ENCODE measurements around the gene ABHD6. TPM values are rescaled to one million over a fixed set of nuclear protein-coding genes. Genes with fewer than 3 reads are reported as not detected.

The ABHD6 gene
- total and polyA plus RNA-seq, 2 donors (not counting 3 experiments of a cell fraction or from before 2014, with no cell fraction given) = 5.8 to 7.5 TPM

- Histone ChIP-seq H3K9ac (replicated peaks; ENCODE audit: extremely low read depth, insufficient read depth, low read length) (no peak overlapping the region), H3K4me3 (replicated peaks in 1 of 3; ENCODE audit: insufficient read depth in 1 of 3, low read depth in 1 of 3, low read length in 3 of 3) (no peak overlapping the region), H3K36me3 (ENCODE audit: control insufficient read depth in 2 of 2, extremely low read depth in 1 of 2, insufficient read depth in 2 of 2, low read length in 2 of 2) (no peaks in the 10 kb centered on the region), H3K27me3 (ENCODE audit: control insufficient read depth in 2 of 2, insufficient read depth in 2 of 2, low read length in 2 of 2) (no peaks in the 10 kb centered on the region), H3K9me3 (replicated peaks; ENCODE audit: control insufficient read depth, insufficient read depth, low read length) (no peaks in the 10 kb centered on the region), H3K27ac (ENCODE audit: insufficient read depth, low read depth, low read length) (no peak overlapping the region), H3K4me1 (ENCODE audit: control insufficient read depth, extremely low read depth, insufficient read depth, low read length) (peaks cover 3% of the 10 kb centered on the region), H4K20me1 (replicated peaks; ENCODE audit: control insufficient read depth, extremely low read depth, insufficient read depth, low read length) (no peaks in the 10 kb centered on the region), H3K79me2 (ENCODE audit: control insufficient read depth, insufficient read depth, low read length) (no peaks in the 10 kb centered on the region), H2AFZ (ENCODE audit: low read depth, low read length) (no peak overlapping the region), H3K9me1 (replicated peaks; ENCODE audit: control insufficient read depth, extremely low read depth, insufficient read depth, low read length) (no peaks in the 10 kb centered on the region), H3K4me2 (ENCODE audit: insufficient read depth, low read length) (no peak overlapping the region)
- intact Hi-C loops (cut with micrococcal nuclease) (loop anchor here (1.0 to 2.0 kb wide), 4 partner anchors 18 to 84 kb away; no protein-coding TSS in a partner anchor), dilution Hi-C loops (cut with MboI; ENCODE audit: extremely low pct_ligation_motif_present, low sequenced_read_pairs) (no loop called here)
- FAIRE-seq = no peak
- BruUV-seq (replicated peaks) = no TSS peak
- DNase-seq (ENCODE audit: low read depth, low spot score) = no peak
- POLR2A ChIA-PET = no interaction called here
- CTCF ChIA-PET = interaction anchor here (0.7 to 4.5 kb wide), 21 partner anchors 8 to 255 kb away, joined by 4 to 294 read pairs (median 9); partner anchors contain the start of genes ABHD6, HTD2 and RPP14
- TF ChIP-seq POLR2AphosphoS5 (IDR thresholded peaks at IDR 0.05; ENCODE audit: insufficient read depth, low read depth, low read length) (no peak), MAX (IDR thresholded peaks at IDR 0.05; ENCODE audit: insufficient read depth, insufficient read length) (no peak), CTCF (IDR thresholded peaks at IDR 0.05; ENCODE audit: extremely low read depth in 1 of 2, insufficient read depth in 1 of 2, low read depth in 1 of 2, low read length in 2 of 2) (no peak), EZH2 (IDR thresholded peaks at IDR 0.05; ENCODE audit: borderline replicate concordance, low read depth, low read length, severe bottlenecking) (no peak), JUN (IDR thresholded peaks at IDR 0.05; ENCODE audit: borderline replicate concordance, insufficient read depth, insufficient read length, low read depth) (no peak), GATA2 (IDR thresholded peaks at IDR 0.05; ENCODE audit: insufficient read depth, insufficient read length, low read depth, low read length) (no peak), MYC (IDR thresholded peaks at IDR 0.05; ENCODE audit: low read depth, low read length) (no peak), POLR2A (IDR thresholded peaks at IDR 0.05; ENCODE audit: low read depth, low read length) (no peak), FOS (IDR thresholded peaks at IDR 0.05; ENCODE audit: borderline replicate concordance, insufficient read depth, low read length) (no peak)
These were observed 20.9 kb upstream of the ABHD6 start for GRCh38 chr3:58216496-58217195.
